HG02642 (cell line): Measurements from ENCODE around the gene HIC1.

Experiments
- ATAC-seq: cut with Tn5 transposase; IDR thresholded peaks from one replicate; pipeline ENCODE4 v1.9.1; 2021; ENCODE audit warnings: mild to moderate bottlenecking; ENCODE audit not compliant: unreplicated experiment, poor library complexity

HIC1 gene

GRCh38 chr17:2043785-2044184, 11.1 kb upstream of the HIC1 start:
- ATAC-seq, result no peak

- no peak for ATAC-seq
Measured at GRCh38 chr17:2044263-2044894, 10.5 kb upstream of the HIC1 start.

DNA sequence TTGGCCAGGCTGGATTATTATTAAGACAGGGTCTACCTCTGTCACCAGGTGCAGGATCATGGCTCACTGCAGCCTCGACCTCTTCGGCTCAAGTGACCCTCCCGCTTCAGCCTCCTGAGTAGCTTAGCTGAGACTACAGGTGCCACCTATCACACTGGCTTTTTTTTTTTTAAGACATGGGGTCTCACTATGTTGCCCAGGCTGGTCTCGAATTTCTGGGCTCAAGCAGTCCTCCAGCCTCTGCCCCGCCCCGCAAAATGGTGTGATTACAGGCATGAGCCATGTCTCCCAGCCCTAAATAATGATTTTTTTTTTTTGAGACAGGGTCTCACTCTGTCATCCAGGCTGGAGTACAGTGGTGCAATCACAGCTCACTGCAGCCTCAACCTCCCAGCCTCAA, 7.3 kb upstream of the HIC1 start:
- no peak for ATAC-seq

DNA sequence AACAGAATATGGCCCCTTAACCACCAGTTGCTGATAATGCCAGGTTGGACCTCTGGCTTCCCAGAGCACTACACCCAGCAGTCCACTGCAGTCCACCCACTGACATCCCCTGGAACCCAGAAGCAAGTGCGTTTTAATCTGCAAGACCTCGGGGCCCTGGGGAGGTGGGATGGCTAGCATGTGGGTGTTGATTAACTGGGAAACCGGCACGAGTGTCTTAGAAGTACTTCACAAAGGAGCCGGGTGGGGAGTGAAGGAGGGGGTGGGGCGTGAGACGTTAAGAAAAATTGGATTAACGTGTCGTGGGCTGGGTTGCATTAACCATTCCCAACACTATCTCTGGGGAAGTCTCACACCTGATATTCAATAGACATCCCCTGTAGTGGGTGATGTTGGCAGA, 6.1 kb upstream of the HIC1 start:
- ATAC-seq, result no peak

DNA sequence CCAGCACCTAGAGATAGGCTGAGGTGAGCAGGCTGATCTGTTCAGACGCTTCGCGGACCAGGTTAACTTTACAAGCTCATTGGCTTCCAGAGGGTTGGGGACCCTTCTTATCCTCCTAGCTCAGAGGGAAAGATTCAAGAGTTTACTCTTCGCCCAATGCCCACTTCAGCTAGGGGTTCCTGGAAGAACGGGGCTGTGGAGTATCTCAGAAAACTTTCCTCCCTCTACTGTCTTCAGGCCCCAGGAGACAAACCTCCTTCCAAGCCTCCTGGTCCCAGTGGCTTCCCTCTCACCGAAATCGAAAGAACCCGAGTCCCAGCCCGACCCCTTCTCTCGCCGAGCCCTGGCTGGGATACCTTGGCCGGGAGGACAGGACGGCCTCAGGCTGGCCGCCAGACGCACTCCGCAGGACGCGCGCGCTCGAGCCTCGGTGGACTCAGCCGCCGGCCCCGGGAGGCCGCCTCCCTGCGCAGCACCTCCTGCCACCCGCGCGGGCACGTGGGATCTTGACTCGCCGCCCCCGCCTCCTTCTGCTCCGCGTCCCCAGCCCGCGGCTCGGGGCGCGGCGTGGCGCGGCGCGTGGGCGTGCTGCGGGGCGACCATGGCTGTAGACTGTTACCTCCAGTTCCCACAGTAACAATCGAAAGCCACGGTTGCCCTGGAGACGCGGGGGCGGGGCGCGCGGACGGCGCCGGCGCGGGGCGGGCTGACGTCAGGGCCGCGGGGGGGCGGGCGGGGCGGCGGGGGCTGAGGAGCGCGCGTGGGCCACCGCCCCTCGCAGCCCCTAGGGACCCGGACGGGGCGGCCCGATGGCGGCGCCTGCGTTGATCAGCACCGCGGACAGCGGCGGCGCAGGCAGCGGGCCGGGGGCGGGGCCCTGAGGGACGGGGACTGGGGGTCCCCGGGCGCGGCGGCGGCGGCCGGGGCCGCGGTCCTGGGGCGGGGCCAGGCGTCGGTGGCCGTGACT, 5.3 kb upstream of the HIC1 start:
- ATAC-seq, result peak; percentile 62

DNA sequence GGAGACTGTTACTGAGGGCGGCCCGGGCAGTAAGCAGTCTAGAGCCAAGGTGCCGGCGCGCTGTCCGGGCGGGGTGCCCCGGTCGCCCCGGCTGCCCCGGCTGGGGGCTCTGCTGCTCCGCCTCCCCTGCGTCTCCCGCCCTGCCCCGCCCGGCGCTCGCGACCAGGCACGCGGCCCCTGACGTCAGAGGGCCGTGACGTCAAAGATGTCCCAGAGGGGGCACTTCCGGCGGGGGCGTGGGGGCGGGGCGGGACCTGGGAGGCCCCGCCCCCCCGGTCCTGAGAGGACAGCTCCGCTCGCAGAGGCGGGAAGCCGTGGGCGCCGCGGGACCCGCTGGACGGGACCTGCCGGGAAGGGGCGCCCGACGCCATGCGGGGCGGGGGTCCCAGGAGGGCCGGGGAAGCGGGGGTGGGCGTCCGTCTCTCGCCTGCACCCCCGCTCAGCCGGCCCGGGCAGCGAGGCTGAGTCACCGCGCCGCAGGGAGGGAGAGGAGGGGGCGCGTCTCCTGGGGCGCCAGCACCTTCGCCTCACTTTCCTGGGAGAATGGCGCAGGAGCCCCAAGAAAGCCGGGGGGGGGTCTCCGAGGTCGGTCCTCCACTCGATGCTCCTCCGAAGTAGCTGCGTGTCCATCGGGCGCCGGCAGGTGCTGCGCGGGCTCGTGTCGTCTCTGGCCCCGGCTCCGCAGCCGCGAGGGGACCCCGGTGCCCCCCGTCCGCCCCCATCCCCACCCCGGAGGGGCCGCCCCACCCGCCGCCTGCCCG, 4.4 kb upstream of the HIC1 start:
- ATAC-seq, result peak; percentile 18

DNA sequence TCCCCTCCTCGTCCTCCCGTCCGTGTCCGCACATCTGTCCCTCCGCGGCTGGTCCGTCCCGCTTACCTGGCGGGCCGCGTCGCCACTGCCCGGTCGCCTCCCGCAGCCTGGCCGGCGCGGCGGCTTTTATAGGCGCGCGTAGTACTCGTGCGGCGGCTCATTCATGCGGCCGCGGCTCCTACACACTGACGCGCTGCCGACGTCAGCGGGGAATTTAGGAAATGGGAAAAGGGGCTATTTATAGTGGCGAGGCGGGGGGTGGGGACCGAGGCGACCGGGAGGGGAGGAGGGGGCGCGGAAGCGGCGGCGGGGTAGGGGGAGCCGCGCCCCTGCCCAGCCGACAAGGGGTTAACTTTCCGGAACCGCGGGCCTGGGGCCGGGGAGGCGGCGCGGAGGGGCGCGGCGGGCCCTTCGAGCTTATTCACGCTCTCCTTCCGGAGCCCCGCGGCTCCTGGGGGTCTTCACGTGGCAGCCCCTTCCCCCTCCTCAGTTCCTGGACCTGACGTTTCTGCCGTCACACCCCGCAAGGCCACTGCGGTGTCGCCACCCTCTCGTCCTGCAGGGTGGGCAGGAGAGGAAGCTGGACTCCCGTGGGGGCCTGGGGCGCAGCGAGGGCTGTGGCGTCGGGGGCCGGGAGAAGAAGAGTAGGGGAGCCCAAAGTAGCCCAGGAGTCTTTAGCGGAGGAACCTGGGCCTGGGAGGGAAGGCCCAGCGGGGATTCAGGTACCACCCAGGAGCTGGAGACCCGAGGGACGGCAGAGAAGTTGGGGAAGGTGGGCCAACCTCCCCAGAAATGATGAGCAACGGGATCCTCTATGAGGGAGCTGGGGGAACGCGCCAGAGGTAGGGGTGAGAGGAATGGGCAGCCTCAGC, 3.6 kb upstream of the HIC1 start:
- no peak for ATAC-seq

- no peak for ATAC-seq
Measured at GRCh38 chr17:2051933-2052559, 2.9 kb upstream of the HIC1 start.

- no peak for ATAC-seq
Measured at GRCh38 chr17:2053380-2054261, 1.3 kb upstream of the HIC1 start.

GRCh38 chr17:2054262-2054511, 716 bp upstream of the HIC1 start:
- no peak for ATAC-seq

- no peak for ATAC-seq
Measured at GRCh38 chr17:2055292-2056205, 646 bp downstream of the HIC1 start.

GRCh38 chr17:2056206-2057174, 1.6 kb downstream of the HIC1 start:
- ATAC-seq, result no peak

DNA sequence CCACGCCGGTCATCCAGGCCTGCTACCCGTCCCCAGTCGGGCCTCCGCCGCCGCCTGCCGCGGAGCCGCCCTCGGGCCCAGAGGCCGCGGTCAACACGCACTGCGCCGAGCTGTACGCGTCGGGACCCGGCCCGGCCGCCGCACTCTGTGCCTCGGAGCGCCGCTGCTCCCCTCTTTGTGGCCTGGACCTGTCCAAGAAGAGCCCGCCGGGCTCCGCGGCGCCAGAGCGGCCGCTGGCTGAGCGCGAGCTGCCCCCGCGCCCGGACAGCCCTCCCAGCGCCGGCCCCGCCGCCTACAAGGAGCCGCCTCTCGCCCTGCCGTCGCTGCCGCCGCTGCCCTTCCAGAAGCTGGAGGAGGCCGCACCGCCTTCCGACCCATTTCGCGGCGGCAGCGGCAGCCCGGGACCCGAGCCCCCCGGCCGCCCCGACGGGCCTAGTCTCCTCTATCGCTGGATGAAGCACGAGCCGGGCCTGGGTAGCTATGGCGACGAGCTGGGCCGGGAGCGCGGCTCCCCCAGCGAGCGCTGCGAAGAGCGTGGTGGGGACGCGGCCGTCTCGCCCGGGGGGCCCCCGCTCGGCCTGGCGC, 2.4 kb downstream of the HIC1 start:
- no peak for ATAC-seq

DNA sequence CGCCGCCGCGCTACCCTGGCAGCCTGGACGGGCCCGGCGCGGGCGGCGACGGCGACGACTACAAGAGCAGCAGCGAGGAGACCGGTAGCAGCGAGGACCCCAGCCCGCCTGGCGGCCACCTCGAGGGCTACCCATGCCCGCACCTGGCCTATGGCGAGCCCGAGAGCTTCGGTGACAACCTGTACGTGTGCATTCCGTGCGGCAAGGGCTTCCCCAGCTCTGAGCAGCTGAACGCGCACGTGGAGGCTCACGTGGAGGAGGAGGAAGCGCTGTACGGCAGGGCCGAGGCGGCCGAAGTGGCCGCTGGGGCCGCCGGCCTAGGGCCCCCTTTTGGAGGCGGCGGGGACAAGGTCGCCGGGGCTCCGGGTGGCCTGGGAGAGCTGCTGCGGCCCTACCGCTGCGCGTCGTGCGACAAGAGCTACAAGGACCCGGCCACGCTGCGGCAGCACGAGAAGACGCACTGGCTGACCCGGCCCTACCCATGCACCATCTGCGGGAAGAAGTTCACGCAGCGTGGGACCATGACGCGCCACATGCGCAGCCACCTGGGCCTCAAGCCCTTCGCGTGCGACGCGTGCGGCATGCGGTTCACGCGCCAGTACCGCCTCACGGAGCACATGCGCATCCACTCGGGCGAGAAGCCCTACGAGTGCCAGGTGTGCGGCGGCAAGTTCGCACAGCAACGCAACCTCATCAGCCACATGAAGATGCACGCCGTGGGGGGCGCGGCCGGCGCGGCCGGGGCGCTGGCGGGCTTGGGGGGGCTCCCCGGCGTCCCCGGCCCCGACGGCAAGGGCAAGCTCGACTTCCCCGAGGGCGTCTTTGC, 3.1 kb downstream of the HIC1 start:
- ATAC-seq, result no peak
